Measurements from ENCODE around the gene ATP6V0A1.
"Not testable (repeated sequence)": the region's sequence is repeated elsewhere in the genome, so short reads cannot be mapped to it uniquely, and the experiment has no call there.

ATP6V0A1 gene

GRCh38 chr17:42438600-42439567 is 19.8 kb upstream of the ATP6V0A1 start:
- peak; percentile 39 to 59 for DNase-seq

DNA sequence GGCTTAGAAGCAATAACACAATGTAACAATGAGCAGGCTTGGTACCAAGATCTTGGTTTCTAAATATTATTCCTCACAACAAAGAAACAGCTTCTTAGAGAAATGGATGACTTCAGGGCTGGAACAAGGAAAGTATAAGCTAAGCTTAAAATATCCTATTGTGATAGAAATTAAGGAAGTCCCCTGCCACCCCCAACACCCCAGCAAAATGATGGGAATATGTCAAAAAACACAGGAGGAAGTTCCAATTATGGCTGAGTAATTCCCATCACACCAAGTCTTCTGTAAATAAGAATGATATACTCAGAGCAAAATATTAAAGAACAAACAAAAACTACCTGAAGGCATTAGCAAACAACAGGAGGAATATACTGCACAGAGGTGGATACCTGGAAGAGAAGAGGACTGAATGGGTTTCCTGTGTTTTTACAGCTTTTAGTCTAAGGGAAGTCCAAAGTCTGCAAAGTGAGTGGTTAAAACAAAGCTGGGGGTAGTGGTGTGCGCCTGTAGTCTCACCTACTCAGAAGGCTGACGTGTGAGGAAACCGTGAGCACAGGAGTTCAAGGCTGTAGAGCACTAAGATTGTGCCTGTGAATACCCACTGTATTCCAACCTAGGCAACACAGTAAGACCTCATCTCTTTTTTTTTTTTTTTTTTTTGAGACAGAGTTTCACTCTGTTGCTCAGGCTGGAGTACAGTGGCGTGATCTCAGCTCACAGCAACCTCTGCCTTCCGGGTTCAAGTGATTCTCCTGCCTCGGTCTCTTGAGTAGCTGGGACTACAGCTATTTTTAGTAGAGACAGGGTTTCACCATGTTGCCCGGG is 17.1 kb upstream of the ATP6V0A1 start:
- DNase-seq: no peak

GRCh38 chr17:42442196-42442565 is 16.5 kb upstream of the ATP6V0A1 start:
- no peak for DNase-seq

DNA sequence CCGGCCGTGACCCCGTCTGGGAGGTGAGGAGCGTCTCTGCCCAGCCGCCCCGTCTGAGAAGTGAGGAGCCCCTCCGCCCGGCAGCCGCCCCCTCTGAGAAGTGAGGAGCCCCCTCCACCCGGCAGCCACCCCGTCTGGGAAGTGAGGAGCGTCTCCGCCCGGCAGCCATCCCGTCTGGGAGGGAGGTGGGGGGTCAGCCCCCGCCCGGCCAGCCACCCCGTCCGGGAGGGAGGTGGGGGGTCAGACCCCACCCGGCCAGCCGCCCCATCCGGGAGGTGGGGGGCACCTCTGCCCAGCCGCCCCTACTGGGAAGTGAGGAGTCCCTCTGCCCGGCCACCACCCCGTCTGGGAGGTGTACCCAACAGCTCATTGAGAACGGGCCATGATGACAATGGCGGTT is 9.5 kb upstream of the ATP6V0A1 start:
- DNase-seq: not testable (repeated sequence)

DNA sequence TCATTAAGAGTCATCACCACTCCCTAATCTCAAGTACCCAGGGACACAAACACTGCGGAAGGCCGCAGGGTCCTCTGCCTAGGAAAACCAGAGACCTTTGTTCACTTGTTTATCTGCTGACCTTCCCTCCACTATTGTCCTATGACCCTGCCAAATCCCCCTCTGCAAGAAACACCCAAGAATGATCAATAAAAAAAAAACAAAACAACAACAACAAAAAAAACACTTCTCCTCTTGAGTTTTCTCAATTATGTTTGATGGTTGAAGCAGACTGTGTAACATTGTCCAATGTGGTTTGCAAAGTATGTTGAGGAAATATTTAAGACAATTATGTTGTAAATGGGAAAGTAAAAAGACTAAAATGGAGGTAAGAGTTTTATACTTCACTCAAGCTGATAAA is 8.8 kb upstream of the ATP6V0A1 start:
- not testable (repeated sequence) for DNase-seq

DNA sequence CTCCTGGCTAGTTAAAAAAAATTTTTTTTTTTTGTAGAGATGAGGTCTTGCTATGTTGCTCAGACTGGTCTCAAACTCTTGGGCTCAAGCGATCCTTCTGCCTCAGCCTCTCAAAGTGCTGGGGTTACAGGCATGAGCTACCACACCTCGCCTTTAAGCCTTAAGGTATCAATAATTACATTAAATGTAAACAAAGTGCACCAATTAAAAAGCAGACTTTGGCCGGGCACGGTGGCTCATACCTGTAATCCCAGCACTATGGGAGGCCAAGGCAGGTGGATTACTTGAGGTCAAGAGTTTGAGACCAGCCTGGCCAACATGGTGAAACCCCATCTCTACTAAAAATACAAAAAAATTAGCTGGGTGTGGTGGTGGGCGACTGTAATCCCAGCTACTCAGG is 7.4 kb upstream of the ATP6V0A1 start:
- not testable (repeated sequence) for DNase-seq

DNA sequence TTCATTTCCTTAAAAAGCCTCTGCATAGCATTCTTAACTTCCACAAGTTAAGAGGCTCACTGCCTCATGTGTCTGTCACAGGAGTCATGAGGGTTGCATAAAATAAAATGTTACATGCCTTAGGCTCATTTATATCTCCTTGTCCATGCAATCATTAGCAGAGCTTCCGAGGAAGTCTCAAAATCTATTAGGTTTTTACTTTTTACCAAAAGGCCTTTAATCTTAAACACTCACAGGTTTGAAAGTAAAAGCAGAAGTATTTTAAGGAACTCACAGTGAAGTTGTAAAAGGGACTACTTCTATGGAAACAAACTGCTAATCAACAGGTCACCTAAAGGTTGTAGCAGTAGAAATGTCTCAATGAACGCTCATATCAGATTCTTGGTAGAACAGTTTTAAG is 5.2 kb upstream of the ATP6V0A1 start:
- DNase-seq: no peak

- not testable (repeated sequence) for DNase-seq
Measured at GRCh38 chr17:42454987-42455386, 3.7 kb upstream of the ATP6V0A1 start.

DNA sequence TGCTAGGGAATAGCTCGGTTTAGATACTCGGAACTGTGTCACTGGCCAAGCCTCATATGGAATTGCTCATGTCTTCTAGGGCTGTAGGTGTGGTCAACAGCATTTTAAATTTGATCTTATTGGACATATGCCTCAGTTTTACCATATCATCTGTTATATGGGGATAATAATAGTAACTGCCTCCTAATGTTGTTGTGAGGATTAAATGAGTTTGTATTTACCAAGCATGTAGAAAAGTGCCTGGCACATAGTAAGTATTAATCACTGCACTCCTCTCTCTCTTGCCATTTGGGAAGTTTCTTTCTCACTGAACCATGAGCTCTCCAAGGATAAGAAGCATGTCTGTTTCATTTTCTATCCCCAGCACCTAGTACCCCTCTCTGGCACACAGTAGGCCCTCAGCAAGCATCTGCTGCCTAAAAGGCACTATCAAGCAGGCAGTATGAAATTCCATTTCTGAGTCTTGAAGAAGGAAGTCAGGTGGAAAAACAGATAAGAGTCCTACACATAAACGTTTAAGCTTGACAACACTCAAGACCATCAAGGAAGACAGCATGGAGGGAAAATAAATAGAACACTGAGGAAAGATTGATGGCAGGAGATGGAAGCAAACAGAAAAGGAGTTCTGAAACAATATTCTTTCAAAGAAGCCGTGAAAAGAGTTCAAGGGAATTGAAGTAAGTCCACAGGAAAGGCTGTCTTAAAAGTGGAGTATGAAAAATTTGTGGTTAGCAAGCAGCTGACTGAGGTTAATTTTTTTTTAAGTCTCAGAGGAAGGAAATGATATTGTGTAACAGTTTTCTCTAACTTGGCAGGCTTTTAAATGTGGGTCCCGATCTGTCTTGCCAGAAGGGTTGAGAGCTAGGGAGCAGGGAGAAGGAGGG is 2.2 kb upstream of the ATP6V0A1 start:
- DNase-seq: no peak

DNA sequence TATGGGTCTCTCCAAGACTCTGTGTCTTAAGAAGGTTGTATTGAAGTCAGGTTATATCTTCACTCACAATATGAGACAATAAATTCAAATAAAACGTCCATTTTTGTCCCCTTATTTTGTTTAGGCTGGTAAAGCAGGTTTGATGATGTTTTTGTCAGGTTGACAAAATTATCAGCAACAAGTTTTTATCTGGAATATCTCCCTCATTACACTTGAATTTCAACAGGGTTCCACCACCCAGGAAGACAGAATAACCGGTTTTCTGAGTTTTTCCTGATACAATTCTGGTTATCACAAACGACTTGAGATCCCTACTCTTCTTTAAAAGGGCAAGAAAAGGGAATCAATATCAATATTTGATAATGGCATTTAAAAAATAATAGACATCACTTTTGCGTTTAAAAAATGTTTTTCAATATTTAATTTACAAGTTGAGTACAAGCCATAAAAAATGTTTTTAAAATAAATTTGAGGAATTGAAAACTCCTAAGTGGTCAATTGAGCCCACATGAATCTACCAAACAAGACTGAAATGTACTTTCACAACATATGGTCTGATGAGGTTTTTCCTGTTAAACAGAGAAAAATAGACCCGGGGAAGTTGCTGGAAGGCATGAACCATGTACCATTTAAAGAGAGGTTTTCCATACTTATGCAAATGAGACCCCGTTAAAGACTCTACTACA is 1.4 kb upstream of the ATP6V0A1 start:
- DNase-seq: no peak

GRCh38 chr17:42459256-42459800 is 650 bp downstream of the ATP6V0A1 start:
- DNase-seq: peak; percentile 32 to 48

GRCh38 chr17:42459801-42460281 is 1.2 kb downstream of the ATP6V0A1 start:
- no peak for DNase-seq

DNA sequence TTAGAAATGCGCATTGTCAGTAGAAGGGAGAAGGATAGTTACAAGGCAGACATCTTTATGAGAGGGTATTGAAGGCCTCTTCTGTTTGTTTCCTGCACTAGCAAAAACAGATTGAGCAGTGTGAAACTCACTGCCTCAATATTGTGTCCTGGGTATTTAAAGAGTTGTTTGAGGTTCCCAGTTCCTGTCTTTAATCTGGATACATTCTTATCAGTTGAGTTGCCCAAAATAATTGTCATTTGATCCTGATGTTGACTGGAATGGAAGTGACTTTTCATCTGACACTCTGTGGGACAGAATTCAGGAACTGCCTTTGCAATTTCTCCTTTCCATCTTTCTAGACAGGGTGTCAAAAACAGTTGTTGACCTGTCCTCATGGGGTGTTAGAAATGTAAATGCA is 1.7 kb downstream of the ATP6V0A1 start:
- DNase-seq: no peak

DNA sequence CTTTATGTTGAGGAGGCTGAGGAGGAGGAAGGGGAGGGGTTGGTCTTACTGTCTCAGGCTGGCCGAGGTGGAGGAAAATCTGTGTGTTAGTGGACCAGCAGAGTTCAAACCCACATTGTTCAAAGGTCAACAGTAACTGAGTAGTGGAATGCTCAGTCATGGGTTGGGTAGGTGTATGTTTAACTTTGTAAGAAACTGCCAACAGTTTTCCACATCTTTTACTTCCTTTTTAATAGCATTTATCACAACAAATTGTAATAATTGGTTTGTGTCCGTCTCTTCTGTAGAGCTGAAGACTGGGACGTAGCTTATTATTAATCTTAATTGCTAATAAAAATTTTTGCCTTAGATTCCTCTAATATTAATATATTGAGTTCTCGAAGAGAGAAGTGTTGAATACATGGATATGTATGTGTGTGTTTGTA is 5.3 kb downstream of the ATP6V0A1 start:
- no peak for DNase-seq

DNA sequence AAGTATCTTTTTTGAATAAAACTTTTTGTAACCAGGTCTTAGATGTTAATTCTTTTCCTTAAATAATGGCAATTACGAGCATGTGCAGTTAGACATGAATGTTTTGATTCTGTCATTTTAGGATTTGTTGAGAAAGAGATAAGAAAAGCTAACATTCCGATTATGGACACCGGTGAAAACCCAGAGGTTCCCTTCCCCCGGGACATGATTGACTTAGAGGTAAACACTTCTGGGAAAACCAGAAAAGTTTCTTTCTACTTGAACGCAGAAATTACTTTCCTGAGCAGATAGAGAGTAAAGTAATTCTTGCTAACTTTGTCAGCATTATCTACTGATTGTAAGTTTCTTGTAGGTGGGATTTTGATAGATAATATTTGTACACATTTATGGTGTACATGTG is 9.2 kb downstream of the ATP6V0A1 start:
- no peak for DNase-seq

GRCh38 chr17:42472709-42473521 is 14.2 kb downstream of the ATP6V0A1 start:
- no peak for DNase-seq

- DNase-seq: no peak
Measured at GRCh38 chr17:42474276-42474675, 15.6 kb downstream of the ATP6V0A1 start.

- DNase-seq: no peak
Measured at GRCh38 chr17:42475121-42475520, 16.4 kb downstream of the ATP6V0A1 start.

DNA sequence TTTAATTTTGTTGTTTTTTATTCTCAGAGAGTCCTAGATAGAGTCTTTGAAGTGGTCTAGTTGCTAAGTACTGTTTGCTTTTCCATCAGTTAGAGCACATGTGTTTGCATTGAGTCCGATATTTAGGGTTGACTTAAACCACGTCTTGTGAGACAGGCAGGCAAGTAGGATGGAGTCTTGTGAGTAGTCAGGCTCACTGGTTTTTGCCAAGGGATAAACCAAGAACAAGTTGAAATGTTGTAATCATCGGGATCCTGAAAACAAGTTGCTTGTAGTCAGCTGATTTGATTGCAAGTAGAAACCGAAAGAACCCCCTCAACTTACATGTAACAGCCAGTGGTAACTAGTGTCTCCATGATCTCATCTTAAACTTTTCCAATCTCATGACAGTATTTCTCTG is 17.2 kb downstream of the ATP6V0A1 start:
- no peak for DNase-seq

- DNase-seq: no peak
Measured at GRCh38 chr17:42476411-42476810, 17.7 kb downstream of the ATP6V0A1 start.

DNA sequence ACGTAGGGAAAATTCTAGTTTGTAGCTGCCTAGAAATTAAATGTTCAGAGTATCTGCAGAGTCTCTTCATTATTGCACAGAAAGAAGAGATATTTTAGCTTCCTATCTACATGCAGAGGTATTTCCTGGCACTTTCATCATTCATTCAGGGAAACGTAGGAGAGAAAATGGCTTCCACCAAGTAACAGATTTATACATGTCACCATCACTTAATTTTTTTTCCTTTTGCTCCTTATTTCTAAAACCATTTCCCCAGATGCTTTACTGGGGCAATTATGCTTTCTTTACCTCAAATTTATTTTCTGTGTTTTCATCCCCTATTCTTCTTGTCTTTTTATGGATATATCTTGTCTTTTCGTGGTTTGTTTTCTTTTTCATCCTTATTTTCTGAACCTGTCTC is 18.5 kb downstream of the ATP6V0A1 start:
- DNase-seq: no peak

All from activated CD4-positive, alpha-beta T cell treated with anti-CD3 and anti-CD28 coated beads, Interleukin-2, amount 50 U/mL, for 48 hours (primary cell).